Prostate gland (tissue), 2 donors: ENCODE measurements around the gene FLVCR2.

Source experiments
- CTCF ChIP-seq, 4 experiments: fragments of 200-600 bp in 2 of 4; fragments of 450-650 bp in 2 of 4; sonication (generic) in 2 of 4; IDR thresholded peaks; 1 replicate in 3 of 4; 2 replicates in 1 of 4; pipeline ENCODE4 v1.5.1; 2016 to 2019; ENCODE audit warnings: antibody characterized with exemption in 4 of 4, mild to moderate bottlenecking in 2 of 4, moderate library complexity in 2 of 4
- POLR2AphosphoS5 ChIP-seq: sonication (generic); formaldehyde crosslinking; IDR thresholded peaks from one replicate; pipeline ENCODE4 v1.6.1; 2017; ENCODE audit warnings: antibody characterized with exemption

DNA sequence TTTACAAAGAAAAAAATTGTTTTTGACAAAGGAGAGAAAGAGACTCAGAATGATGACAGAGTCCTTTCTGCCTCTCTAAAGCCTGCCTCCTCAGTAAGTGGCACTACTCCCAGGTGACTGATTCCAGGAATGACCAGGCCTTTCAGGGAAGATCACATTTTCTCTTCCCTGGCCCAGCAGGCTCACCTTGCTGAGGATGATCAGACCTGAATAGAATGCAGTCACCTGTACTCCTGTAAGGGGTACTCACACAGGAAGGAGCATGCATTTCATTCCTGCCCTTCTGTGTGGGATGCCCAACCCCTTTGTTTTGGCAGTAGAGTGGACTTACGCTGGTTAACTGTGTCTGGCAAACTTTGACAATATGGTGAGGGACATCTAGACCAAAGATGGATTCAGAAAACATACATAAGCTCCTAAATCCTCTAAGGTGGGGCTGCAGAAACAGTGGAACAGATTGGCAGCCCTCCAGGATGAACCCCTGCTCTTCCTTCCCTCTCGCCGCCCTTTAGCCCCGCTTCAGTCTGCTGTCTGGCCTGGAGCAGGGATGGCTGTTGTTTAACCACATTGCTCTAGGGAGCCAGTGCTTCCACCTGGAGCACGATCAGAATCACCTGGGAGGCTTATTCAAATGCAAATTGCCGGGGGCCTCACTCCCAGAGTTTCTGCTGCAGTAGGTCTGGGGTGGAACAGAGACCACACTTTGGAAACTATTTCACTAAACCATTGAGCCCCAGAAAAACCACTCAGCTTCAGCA, 52.5 kb downstream of the FLVCR2 start:
- no peak for TF ChIP-seq POLR2AphosphoS5
- no peak for TF ChIP-seq CTCF (IDR thresholded peaks at IDR 0.05)
